Measurements from ENCODE around the gene NUP37.
"Not testable (repeated sequence)": the region's sequence is repeated elsewhere in the genome, so short reads cannot be mapped to it uniquely, and the experiment has no call there.

Gene NUP37, protein sequence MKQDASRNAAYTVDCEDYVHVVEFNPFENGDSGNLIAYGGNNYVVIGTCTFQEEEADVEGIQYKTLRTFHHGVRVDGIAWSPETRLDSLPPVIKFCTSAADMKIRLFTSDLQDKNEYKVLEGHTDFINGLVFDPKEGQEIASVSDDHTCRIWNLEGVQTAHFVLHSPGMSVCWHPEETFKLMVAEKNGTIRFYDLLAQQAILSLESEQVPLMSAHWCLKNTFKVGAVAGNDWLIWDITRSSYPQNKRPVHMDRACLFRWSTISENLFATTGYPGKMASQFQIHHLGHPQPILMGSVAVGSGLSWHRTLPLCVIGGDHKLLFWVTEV

DNA sequence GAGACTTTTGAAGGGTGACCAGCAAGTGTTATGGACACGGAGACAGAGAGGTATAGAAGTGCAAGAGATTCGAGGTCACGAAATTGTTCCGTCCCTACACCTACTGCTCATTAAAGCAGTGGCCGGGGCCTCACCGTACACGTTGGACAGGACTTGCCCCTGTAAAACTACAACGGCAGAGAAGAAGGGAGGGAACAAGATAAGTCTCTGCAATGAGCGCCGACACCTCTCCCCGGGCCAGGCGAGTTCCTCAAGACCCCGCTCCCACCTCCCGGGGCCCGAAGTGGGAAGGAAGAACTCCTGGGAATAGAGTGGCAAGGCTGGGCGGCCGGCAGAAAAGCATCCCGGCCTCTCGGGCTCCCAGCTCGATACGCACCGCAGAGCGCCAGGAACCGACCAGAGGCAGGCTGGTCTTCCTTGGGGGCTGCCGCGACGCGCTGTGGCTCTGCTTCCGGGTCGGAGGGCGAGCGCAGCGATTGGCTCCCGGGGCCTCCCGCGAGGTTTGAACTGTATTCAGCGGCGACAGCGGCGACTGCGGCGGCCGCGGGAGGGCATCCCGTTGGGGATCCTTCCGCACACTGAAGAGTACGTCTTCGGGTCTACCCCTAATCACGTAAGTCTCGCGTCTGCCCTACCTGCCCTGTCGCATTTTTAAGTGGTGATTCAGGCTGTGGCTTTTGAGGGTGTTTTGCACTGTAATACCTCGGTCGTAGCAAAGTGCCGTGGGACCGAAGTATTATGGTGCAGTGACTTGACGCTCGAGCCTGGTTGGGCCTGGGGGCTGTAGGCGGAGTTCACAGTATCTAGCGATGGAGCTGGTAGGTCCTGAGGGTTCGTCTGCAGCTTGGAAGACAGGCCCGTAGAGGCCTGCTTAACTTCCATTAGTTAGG, at the start of gene NUP37, which contains the start of gene PARPBP:
TSS of gene NUP37 (minus strand) at position 441 of the 890 bp plus-strand sequence. CDS start 1,596 bp downstream, outside the sequence.
TSS of gene PARPBP (plus strand) at position 510 of the 890 bp plus-strand sequence. CDS start 3,706 bp downstream, outside the sequence.
- peak; percentile 94 for DNase-seq (ENCODE audit: low spot score)

DNA sequence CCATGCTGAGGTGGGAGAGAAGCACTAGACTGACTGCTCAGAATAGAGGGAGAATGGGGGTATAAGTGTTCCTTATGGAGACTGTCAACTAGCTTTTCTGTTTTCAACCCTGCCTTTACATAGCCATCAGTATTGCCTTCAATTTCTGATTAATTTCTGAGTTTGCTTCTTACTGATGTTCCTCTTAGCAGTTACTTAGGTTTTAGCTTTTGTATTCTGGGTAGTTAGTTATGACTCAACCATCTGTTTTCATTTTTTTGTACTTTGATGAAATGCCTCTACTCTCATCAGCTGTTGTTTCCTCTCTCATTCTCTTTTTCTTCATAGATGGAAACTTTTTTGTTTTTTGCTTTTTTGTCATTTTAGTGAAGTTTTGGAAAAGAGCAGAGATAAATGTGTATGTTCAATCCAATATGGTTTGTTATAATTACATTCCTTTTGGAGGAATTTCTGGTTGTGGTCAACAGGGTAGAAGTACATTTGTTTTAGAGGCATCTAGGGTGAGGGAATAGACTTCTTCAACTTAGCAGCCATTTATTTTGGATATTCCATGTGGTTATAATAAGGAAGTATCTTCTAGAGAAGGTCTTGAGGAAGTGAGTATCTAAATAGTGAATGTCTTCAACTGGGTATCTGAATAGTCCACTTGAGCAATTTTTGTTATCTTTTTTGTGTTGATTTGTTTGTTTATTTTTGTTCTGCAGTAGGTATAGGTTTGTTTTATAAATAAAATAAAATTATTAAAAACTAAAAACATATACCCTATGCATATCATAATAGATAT, 48.1 kb upstream of the NUP37 start:
- DNase-seq (ENCODE audit: low spot score) = no peak

GRCh38 chr12:102163383-102163782, 43.5 kb upstream of the NUP37 start:
- no peak for DNase-seq (ENCODE audit: low spot score)

DNA sequence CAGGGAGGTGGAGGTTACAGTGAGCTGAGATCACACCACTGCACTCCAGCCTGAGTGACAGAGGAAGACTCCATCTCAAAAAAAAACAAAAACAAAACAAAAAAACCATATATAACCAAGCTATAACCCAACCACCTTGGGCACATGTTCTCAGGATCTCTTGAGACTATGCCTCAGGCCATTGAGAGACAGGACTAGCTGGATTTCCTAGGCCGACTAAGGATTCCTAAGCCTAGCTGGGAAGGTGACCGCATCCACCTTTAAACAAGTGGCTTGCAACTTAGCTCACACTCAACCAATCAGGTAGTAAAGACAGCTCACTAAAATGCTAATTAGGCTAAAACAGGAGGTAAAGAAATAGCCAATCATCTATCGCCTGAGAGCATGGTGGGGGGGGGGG, 35.3 kb upstream of the NUP37 start:
- not testable (repeated sequence) for DNase-seq (ENCODE audit: low spot score)

- not testable (repeated sequence) for DNase-seq (ENCODE audit: low spot score)
Measured at GRCh38 chr12:102147062-102147587, 27.2 kb upstream of the NUP37 start.

GRCh38 chr12:102144221-102144620, 24.3 kb upstream of the NUP37 start:
- no peak for DNase-seq (ENCODE audit: low spot score)

- DNase-seq (ENCODE audit: low spot score) = peak; percentile 3
Measured at GRCh38 chr12:102142866-102143373, 23.0 kb upstream of the NUP37 start.

DNA sequence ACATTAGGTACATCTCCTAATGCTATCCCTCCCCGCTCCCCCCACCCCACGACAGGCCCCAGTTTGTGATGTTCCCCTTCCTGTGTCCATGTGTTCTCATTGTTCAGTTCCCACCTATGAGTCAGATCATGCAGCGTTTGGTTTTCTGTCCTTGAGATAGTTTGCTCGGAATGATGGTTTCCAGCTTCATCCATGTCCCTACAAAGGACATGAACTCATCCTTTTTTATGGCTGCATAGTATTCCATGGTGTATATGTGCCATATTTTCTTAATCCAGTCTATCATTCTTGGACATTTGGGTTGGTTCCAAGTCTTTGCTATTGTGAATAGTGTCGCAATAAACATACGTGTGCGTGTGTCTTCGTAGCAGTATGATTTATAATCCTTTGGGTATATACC, 17.7 kb upstream of the NUP37 start:
- not testable (repeated sequence) for DNase-seq (ENCODE audit: low spot score)

DNA sequence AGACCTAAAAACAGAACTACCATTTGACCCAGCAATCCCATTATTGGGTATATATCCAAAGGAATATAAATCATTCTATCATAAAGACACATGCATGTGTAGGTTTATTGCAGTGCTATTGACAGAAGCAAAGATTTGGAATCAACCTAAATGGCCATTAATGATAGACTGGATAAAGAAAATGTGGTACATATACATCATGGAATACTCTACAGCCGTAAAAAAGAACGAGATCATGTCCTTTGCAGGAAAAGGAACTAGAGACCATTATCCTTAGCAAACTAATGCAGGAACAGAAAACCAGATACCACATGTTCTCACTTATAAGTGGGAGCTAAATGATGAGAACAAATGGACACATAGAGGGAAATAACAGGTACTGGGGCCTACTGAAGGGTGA, 11.5 kb upstream of the NUP37 start:
- DNase-seq (ENCODE audit: low spot score) = not testable (repeated sequence)

DNA sequence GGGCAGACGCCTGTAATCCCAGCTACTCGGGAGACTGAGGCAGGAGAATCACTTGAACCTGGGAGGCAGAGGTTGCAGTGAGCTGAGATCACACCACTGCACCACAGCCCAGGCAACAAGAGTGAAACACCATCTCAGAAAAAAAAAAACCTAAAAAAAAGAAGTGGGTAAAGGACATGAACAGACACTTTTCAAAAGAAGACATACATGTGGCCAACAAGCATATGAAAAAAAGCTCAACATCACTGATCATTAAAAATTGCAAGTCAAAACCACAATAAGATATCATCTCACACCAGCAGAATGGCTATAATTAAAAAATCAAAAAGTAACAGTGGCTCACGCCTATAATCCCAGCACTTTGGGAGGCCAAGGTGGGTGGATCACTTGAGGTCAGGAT, 10.8 kb upstream of the NUP37 start:
- not testable (repeated sequence) for DNase-seq (ENCODE audit: low spot score)

DNA sequence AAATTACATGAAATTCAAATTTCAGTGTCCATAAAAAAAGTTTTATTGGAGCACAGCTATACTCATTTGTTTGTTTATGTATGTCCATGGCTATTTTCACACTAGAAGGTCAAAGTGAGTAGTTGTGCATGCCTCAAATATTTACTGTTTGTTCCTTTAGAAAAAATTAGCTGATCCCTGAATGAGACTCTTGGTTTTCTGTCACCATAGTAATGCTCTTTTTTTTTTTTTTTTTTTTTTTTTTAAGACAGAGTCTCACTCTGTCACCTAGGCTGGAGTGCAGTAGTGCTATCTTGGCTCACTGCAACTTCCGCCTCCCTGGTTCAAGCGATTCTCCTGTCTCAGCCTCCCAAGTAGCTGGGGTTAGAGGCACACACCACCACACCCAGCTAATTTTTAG, 1.4 kb upstream of the NUP37 start:
- not testable (repeated sequence) for DNase-seq (ENCODE audit: low spot score)

GRCh38 chr12:102120886-102121285, 972 bp upstream of the NUP37 start:
- no peak for DNase-seq (ENCODE audit: low spot score)

DNA sequence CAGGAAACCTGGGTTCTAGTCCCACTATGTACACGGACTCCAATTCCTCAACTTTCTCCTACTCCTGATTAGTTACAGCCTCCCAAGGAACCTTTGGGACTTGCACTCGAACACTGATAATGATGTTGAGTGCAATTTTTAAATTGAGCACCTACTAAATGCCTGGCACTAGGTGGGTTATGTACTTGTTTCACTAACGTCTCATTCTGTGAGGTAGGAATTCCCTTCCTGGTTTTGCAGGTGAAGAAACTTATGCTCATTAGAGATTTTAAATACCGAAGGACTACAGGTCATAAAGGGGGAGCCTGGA, 605 bp upstream of the NUP37 start:
- no peak for DNase-seq (ENCODE audit: low spot score)

- DNase-seq (ENCODE audit: low spot score) = no peak
Measured at GRCh38 chr12:102118874-102119273, 1.0 kb downstream of the NUP37 start.

GRCh38 chr12:102116392-102116791, 3.5 kb downstream of the NUP37 start:
- no peak for DNase-seq (ENCODE audit: low spot score)

- DNase-seq (ENCODE audit: low spot score) = no peak
Measured at GRCh38 chr12:102114212-102114611, 5.7 kb downstream of the NUP37 start.

- no peak for DNase-seq (ENCODE audit: low spot score)
Measured at GRCh38 chr12:102110782-102111181, 9.1 kb downstream of the NUP37 start.

DNA sequence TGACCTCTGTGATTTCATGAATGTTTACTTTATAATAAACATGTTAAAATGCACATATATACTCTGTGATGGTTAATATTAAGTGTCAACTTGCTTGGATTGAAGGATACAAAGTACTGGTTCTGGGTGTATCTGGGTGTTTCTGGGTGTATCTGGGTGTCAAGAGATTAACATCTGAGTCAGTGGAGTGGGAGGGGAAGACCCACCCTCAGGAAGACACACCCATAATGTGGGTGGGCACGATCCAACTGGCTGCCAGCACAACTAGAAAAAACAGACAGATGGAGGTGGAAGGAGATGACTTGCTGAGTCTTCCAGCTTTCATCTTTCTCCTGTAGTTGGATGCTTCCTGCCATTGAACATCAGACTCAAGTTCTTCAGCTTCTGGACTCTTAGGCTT, 11.9 kb downstream of the NUP37 start:
- DNase-seq (ENCODE audit: low spot score) = no peak

DNA sequence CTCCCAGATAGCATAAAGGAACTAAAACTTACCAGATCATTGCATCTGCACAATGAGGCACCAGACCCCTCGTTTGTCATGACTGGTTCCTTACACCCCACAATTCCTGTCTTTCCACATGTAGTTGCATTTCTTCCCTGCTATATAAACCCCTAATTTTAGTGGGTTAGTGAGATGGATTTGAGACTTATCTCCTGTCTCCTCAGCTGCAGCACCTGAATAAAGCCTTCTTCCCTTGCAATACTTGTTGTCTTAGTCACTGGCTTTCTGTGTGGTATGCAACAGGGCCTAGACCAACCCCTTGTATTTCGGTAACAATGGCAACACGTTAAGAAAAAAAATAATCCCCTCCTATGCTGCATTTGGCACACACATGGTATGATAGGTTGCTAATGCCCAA, 13.0 kb downstream of the NUP37 start:
- DNase-seq (ENCODE audit: low spot score) = no peak

DNA sequence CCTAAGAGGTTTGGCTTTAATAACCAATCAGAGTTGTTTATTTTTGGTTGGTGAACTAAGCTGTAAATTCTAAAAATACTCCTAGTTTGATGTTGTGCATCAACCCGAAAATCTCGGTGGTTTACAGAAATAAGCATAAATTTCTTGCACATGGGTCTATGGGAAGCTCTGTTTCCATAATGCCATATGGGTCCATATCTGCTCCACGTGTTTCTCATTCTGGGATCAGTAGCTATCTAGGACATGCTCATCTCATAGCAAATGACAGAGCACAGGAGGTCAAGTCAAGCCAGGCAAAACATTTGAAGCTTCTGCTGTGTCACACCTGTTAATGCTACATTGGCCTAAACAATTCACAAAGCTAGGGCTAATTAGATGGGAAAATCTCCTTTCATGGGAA, 23.1 kb downstream of the NUP37 start:
- no peak for DNase-seq (ENCODE audit: low spot score)

GRCh38 chr12:102095677-102096263, 24.1 kb downstream of the NUP37 start:
- no peak for DNase-seq (ENCODE audit: low spot score)

GRCh38 chr12:102093319-102093718, 26.6 kb downstream of the NUP37 start:
- DNase-seq (ENCODE audit: low spot score) = no peak
